ENCODE data around the gene GGT6.

GGT6 gene

DNA sequence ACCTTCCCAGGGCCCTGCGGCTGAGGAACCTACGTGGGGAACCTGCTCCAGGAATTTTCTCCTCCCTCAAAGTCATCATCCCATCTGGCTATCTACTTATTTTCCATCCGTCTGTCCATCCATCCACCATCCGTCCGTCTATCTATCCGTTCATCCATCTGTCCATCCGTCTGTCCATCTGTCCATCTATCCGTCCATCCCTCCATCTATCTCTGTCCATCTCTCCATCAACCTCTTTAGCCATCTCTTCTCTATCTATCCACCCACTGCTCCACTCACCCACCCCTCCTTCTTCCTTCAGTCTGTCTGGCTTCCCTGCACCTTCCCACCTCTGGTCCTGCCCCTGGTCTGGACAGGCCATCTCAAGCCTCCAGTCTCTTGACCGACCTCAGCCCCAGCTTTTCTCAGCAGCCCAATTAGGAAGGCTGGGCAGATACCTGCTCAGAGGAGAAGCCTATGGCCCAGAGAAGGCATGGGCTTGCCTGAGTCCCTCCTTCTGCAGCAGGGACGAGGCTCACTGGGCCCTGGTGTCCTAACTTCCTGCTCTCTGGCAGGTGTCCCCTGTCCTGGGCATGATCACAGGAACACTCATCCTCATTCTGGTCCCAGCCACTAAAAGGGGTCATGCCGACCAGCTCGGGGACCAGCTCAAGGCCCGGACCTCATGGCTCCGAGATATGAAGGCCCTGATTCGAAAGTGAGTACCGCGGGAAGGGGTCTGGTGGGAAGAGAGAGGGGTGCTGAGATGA, 28.2 kb downstream of the GGT6 start:
- Histone ChIP-seq H3K9me3 (no peaks in the 10 kb centered on the region), H3K4me1 (no peaks in the 10 kb centered on the region), H3K36me3 (replicated peaks) (peaks cover 2% of the 10 kb centered on the region; the same call in 1 of the 2 replicates), H3K27me3 (ENCODE audit: low read depth) (no peaks in the 10 kb centered on the region; the same call in 1 of the 2 replicates), H3K4me3 (no peak overlapping the region)
- no peak for DNase-seq (ENCODE audit: low spot score in 2 of 2)
- in situ Hi-C loops (cut with MboI; ENCODE audit: low sequenced_read_pairs): no loop called here

DNA sequence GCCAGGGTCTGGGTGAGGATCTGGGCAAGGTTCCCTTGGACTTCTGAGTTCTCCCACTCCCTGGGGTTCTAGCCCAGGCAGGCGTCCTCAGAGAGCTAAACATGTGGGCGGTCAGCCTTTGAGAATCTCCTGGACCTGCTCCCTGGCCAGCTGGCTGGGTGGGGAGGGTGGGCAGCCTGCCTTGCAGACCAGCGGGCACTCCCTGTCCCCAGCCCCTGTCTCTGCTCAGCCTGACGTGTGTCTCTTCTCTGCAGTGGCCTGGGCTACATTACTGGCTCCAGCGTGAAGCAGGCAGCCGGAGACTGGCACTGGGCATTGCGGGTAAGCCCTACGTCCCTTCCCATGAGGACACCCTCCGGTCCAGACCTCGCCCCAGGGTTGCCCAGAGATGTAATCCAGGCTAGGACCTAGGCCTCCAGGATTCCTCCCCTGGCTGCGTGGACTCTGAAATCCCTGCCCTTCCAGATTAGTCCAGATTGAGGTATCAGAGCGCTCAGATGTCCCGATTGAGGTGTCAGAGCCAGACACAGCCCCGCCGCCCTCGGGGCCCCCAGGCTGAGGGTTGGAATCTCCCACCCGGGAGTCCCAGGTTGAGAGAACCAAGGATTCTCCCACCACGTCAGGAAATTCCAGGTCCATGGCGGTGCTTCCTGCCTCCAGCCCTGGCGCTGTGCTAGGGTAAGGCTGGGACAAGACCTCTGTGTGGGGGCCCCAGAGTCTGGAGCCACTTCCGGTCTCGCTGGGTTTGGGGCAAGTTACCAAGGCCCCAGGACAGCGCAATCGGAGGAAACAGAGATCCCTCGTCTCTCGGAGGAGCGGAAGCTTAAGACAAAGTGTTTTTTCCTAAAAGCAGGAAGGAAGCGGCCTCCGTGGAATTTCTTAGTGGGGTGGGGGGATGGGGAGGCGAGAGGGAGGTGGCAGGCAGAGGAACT, 29.3 kb downstream of the GGT6 start:
- Histone ChIP-seq H3K9me3 (no peaks in the 10 kb centered on the region), H3K4me1 (no peaks in the 10 kb centered on the region), H3K4me3 (no peak overlapping the region), H3K27me3 (ENCODE audit: low read depth) (no peaks in the 10 kb centered on the region; the same call in 1 of the 2 replicates), H3K36me3 (replicated peaks) (no peaks in the 10 kb centered on the region)
- no peak for DNase-seq (ENCODE audit: low spot score in 2 of 2)
- in situ Hi-C loops (cut with MboI; ENCODE audit: low sequenced_read_pairs): no loop called here

DNA sequence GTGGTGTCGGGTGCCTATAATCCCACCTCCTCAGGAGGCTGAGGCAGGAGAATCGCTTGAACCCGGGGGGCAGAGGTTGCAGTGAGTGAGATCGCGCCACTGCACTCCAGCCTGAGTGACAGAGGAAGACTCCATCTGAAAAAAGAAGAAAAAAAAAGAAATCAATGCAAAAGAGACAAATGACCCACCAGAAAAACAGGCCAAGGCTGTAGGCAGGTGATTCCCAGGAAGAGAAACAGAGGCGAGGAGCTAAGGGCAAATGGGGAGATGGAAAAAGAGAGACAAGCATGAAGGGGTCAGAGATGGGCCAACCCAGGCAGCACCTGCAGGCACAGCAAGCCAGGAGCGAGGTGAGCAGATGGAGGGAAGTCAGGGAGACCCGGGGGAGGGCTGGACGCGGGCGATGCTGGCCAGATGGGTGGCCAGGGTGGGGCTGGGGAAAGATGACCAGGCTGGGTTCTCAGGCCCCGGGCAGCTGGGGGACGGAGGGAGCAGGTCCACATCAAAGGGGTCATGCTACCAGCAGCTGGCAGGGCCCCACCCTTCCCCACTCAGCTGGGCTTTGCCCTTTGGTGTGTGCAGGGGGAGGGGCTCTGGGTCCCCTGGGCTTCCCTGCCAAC, 30.7 kb downstream of the GGT6 start:
- no peak overlapping the region for H3K4me3 ChIP-seq
- no peaks in the 10 kb centered on the region for H3K9me3 ChIP-seq
- H3K36me3 ChIP-seq (replicated peaks): no peaks in the 10 kb centered on the region
- in situ Hi-C loops (cut with MboI; ENCODE audit: low sequenced_read_pairs): no loop called here
- no peaks in the 10 kb centered on the region for H3K4me1 ChIP-seq
- no peaks in the 10 kb centered on the region; the same call in 1 of the 2 replicates for H3K27me3 ChIP-seq (ENCODE audit: low read depth)
- DNase-seq (ENCODE audit: low spot score in 2 of 2): no peak

DNA sequence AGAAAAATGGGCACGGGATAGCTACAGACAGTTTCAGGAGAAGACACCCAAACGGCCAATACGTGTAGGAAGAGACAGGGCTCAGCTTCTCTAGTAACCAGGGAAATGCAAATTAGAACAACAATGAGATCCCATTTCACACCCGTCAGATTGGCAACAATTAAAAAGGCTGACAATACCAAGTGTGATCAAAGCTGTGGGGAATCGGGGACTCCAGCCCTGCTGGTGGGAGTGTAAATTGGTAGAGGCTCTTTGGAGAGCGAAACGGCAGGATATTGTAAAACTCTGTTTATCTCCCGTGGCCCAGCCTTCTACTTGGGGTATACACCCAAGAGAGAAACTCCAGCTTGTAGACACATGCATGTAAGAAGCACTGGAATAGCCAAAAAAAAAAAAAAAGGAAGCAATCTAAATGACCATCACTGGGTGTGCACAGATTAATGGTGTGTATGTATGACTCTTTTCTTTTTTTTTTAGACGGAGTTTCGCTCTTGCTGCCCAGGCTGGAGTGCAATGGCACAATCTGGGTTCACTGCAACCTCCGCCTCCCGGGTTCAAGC, 32.7 kb downstream of the GGT6 start:
- H3K4me1 ChIP-seq: no peaks in the 10 kb centered on the region
- no peaks in the 10 kb centered on the region for H3K9me3 ChIP-seq
- no peaks in the 10 kb centered on the region for H3K36me3 ChIP-seq (replicated peaks)
- no peaks in the 10 kb centered on the region; the same call in 1 of the 2 replicates for H3K27me3 ChIP-seq (ENCODE audit: low read depth)
- H3K4me3 ChIP-seq: no peak overlapping the region
- DNase-seq (ENCODE audit: low spot score in 2 of 2): no peak
- in situ Hi-C loops (cut with MboI; ENCODE audit: low sequenced_read_pairs): no loop called here

DNA sequence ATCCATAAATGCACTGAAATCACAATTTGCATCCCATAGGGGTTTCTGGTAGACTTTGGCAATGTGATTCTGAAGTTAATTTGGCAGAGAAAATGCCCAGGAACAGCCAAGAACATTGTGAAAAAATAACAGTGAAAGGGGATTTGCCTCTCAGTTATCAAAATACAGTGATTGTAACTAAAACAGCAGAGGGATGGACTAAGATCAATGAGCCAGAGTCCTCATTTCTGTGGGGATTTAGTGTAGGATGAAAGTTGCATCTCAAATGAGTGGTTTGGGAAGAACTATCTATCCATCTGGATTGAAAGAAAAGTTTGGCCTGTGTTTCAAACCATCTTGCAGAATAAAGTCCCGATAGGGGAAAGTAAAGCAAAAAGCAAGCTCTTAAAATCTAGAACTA, 33.2 kb downstream of the GGT6 start:
- in situ Hi-C loops (cut with MboI; ENCODE audit: low sequenced_read_pairs): no loop called here
- Histone ChIP-seq H3K9me3 (no peaks in the 10 kb centered on the region), H3K4me1 (no peaks in the 10 kb centered on the region), H3K27me3 (ENCODE audit: low read depth) (no peaks in the 10 kb centered on the region; the same call in 1 of the 2 replicates), H3K4me3 (no peak overlapping the region), H3K36me3 (replicated peaks) (no peaks in the 10 kb centered on the region)
- no peak for DNase-seq (ENCODE audit: low spot score in 2 of 2)

DNA sequence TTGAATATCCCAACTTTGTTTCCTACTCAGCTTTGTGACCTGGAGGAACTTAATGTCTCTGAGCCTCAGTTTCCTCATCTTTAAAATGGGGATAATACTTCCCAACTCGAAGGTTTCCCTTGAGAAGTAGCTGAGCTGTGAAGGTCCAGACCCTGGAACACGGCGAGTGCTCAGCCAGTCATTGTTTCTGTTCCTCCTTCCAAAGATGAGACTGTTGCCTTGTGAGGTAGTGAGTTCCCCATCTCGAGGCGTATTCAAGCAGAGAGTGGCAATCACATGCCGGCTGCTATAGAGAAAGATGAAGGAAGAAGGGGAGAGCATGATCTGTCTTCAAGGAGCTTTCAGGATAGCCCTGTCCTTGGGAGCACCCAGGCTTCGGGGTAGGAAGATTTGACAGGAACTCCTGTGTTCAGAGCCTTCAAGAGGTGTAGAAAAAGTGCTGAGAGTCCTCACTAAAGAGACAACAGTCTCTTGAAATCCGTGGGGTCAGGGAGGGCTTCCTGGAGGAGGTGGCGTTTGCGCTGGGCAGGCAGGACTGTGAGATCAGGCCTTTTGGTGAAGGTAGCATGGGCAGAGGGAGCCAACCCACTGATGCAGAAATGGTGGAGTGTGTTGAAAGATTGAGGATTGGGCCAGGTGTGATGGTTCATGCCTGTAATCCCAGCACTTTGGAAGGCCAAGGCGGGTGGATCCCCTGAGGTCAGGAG, 34.5 kb downstream of the GGT6 start:
- in situ Hi-C loops (cut with MboI; ENCODE audit: low sequenced_read_pairs): no loop called here
- no peaks in the 10 kb centered on the region for H3K9me3 ChIP-seq
- H3K36me3 ChIP-seq (replicated peaks): no peaks in the 10 kb centered on the region
- H3K4me1 ChIP-seq: no peaks in the 10 kb centered on the region
- H3K27me3 ChIP-seq (ENCODE audit: low read depth): no peaks in the 10 kb centered on the region; the same call in 1 of the 2 replicates
- DNase-seq (ENCODE audit: low spot score in 2 of 2): no peak
- no peak overlapping the region for H3K4me3 ChIP-seq

DNA sequence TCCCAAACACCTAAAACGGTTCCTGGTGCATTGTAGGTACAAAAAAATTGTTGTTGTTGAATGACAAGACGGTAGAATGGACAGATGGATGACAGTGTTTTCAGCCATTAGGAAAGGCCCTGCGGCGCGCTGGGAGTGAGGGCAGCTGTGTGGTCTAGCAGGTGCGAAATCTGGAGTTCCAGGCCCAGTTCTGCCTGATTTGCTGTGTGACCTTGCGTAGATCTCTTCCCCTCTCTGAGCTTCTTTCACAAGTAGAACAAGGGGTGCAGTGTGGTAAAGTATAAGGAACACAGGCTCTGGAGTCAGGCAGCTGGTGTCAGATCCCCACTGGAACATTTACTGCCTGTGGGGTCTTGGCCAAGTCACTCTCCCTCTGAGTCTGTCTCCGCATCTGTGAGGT, 36.4 kb downstream of the GGT6 start:
- Histone ChIP-seq H3K27me3 (ENCODE audit: low read depth) (no peaks in the 10 kb centered on the region; the same call in 1 of the 2 replicates), H3K4me1 (no peaks in the 10 kb centered on the region), H3K36me3 (replicated peaks) (no peaks in the 10 kb centered on the region), H3K9me3 (no peaks in the 10 kb centered on the region), H3K4me3 (no peak overlapping the region)
- in situ Hi-C loops (cut with MboI; ENCODE audit: low sequenced_read_pairs): no loop called here
- DNase-seq (ENCODE audit: low spot score in 2 of 2): no peak

DNA sequence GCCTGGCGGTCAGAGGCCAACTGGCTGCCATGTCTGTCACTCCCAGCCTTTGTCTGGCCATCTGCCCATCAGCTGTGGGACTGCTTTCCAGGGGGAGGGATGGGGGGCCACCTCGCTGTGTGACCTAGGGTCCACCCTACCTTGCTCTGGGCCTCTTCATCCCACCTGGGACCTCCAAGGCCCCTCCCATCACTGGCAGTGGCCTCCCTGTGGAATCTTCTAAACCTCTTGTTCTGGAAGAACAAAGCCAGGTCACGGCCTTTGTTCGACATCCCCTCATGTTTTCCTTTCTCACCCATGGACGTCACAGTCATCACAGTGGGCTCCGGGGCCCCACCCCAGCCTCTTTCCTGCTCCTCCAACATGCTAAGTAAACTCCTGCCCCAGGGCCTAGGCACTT, 37.7 kb downstream of the GGT6 start:
- Histone ChIP-seq H3K4me1 (no peaks in the 10 kb centered on the region), H3K4me3 (no peak overlapping the region), H3K9me3 (no peaks in the 10 kb centered on the region), H3K27me3 (ENCODE audit: low read depth) (no peaks in the 10 kb centered on the region), H3K36me3 (replicated peaks) (no peaks in the 10 kb centered on the region)
- in situ Hi-C loops (cut with MboI; ENCODE audit: low sequenced_read_pairs): no loop called here
- DNase-seq (ENCODE audit: low spot score in 2 of 2): no peak

DNA sequence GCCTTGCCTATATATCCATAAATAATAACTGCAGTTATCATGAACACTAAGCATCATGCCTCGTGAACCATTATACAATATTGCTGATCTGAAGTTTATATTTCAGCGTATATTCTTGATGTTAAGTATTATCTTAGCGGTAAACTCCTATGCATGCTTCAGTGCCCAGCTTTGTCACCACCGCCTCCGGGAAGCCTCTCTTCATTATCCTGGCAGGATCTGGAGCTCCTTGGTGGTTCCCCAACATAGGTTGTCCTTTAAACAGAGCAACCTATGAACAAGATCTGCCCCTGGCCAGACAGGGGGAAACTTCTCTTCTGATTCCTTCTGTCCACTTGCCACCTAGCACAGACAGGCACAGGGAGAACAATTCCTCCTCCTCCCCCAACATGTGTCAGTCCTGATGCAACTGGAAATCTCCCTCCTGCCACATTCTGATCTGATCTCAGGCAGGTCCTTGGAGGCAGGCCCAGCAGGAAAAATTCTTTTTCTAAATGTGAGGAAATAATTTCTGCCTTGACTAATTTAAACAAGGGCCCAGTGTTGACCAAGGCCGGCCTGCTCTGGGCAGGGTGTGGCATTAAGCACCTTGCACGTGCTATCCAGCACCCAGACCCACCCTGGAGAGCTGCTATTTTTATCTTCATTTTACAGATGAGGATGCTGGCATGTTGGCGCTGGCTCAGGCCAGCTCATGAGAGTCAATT, 39.3 kb downstream of the GGT6 start:
- H3K4me3 ChIP-seq: no peak overlapping the region
- no peaks in the 10 kb centered on the region for H3K36me3 ChIP-seq (replicated peaks)
- no peak for DNase-seq (ENCODE audit: low spot score in 2 of 2)
- H3K27me3 ChIP-seq (ENCODE audit: low read depth): no peaks in the 10 kb centered on the region
- no peaks in the 10 kb centered on the region for H3K4me1 ChIP-seq
- H3K9me3 ChIP-seq: no peaks in the 10 kb centered on the region
- in situ Hi-C loops (cut with MboI; ENCODE audit: low sequenced_read_pairs): no loop called here

DNA sequence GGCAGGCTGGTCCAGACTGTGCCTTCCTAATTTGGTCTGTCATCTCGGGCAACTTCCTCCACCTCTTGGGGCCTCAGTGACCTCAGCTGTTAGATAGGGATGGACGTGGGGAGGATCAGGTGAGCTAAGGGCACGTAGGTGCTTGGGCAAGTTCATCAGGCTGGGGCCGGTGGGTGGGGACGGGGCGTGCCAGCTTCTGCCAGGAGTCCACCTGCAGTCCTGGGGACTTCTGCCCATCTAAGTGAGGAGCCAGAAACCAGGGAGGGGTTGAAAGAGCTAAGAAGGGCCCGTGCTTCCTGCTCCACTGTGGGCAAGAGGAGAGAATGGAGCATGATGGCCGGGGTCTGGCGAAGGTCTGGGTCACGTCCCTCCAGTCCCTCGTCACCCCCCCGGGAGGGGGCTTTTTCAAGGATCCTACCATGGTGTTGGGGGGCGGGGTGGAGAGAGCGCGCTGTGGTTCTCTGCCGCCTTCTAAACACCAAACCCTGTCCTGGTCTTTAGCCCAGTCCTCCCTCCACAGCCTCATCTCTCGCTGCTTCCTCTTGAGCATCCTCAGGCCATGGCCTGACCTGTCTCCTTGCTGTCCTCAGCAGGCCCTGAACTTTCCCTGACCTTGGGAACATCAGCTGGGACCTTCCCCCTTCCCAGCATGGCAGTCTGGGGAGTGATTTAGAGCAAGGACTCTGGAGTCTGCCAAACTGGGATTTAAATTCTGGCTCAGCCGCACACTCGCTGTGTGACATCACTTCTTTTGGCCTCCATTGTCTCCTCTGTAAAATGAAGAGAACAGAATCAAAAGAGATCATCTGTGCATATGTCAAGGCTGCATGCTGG, 40.1 kb downstream of the GGT6 start:
- DNase-seq (ENCODE audit: low spot score in 2 of 2): no peak
- H3K36me3 ChIP-seq (replicated peaks): no peaks in the 10 kb centered on the region
- in situ Hi-C loops (cut with MboI; ENCODE audit: low sequenced_read_pairs): no loop called here
- no peaks in the 10 kb centered on the region for H3K27me3 ChIP-seq (ENCODE audit: low read depth)
- no peaks in the 10 kb centered on the region for H3K4me1 ChIP-seq
- H3K4me3 ChIP-seq: no peak overlapping the region
- no peaks in the 10 kb centered on the region for H3K9me3 ChIP-seq

DNA sequence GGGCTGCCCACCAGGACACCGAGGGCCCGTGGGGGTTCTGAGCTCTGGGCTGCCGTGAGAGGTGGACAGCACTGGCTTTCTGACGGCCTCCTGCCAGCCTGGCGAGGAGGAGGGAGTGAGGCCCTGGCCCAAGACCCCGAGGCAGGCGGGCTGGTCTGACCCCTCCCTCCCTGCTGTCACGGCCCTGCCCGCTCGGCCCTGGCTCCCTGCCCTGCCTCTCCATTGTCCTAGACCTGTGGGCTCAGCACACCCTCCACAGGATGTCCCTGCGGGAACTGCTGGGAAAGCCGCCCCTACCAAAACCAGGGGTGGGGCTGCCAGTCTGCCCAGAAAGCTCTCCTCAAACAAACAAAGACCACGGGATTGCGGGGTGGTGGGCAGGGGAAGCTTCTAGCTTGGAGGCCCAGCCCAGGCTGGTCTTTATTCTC, 41.0 kb downstream of the GGT6 start:
- H3K27me3 ChIP-seq (ENCODE audit: low read depth): no peaks in the 10 kb centered on the region
- H3K4me1 ChIP-seq: no peaks in the 10 kb centered on the region
- H3K9me3 ChIP-seq: no peaks in the 10 kb centered on the region
- in situ Hi-C loops (cut with MboI; ENCODE audit: low sequenced_read_pairs): no loop called here
- no peak for DNase-seq (ENCODE audit: low spot score in 2 of 2)
- H3K36me3 ChIP-seq (replicated peaks): no peaks in the 10 kb centered on the region
- no peak overlapping the region for H3K4me3 ChIP-seq

DNA sequence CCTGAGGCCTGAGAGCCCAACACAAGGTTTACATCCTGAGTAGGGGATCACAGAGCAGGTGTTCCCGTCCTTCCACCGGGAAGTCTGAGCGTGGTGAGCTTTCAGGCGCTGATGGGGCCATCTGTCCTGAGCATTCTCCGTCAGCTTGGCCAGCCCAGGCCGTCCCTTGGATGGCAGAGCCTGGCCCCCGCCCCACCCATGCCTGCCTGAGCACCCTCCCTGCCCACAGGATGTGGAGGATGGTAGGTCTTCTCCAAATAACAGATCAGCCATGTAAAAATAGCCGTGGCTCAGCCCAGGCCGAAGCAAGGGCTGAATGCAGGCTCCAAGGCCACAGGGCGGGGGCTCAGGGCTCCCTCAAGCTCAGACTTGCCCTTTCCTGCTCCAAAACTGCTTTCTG, 41.5 kb downstream of the GGT6 start:
- Histone ChIP-seq H3K36me3 (replicated peaks) (no peaks in the 10 kb centered on the region), H3K27me3 (ENCODE audit: low read depth) (no peaks in the 10 kb centered on the region), H3K9me3 (no peaks in the 10 kb centered on the region), H3K4me3 (no peak overlapping the region), H3K4me1 (no peaks in the 10 kb centered on the region)
- in situ Hi-C loops (cut with MboI; ENCODE audit: low sequenced_read_pairs): no loop called here
- DNase-seq (ENCODE audit: low spot score in 2 of 2): no peak
